MCF 10A (cell line): ENCODE measurements around the gene ANKIB1. TPM values are rescaled to one million over a fixed set of nuclear protein-coding genes. Genes with fewer than 3 reads are reported as not detected.
"Not testable (repeated sequence)": the region's sequence is repeated elsewhere in the genome, so short reads cannot be mapped to it uniquely, and the experiment has no call there.

ENCODE experiments used
- BruUV-seq: library from RNA; stranded (reverse); fragments of 400-500 nt; replicated peaks from 2 replicates; lab custom pipeline; 2021; lab: Mats Ljungman, UMichigan
- CTCF ChIA-PET: fragments of 300-600 bp; sonication (Branson Sonifier 250); formaldehyde crosslinking; extraction: SDS; loops from one replicate; lab custom pipeline; 2021; ENCODE audit warnings: antibody characterized with exemption, inconsistent platforms; lab: Yijun Ruan, JAX
- POLR2A ChIA-PET: fragments of 300-600, 350-650 bp; sonication (Branson Sonifier 250); formaldehyde crosslinking; extraction: SDS; loops from one replicate; lab custom pipeline; 2020; ENCODE audit warnings: antibody characterized with exemption, inconsistent platforms; lab: Yijun Ruan, JAX
- DNase-seq: peaks from one replicate; pipeline ENCODE4 v3.0.0-alpha.2; 2018; ENCODE audit not compliant: unreplicated experiment
- H3K27ac Mint-ChIP-seq: one replicate; pipeline ENCODE4 v1.8.0; 2022; ENCODE audit warnings: mild to moderate bottlenecking, low read depth, mixed read lengths; ENCODE audit not compliant: unreplicated experiment
- H3K27me3 Mint-ChIP-seq: one replicate; pipeline ENCODE4 v1.8.0; 2022; ENCODE audit warnings: mixed read lengths; ENCODE audit not compliant: insufficient read depth, unreplicated experiment
- H3K36me3 Mint-ChIP-seq: one replicate; pipeline ENCODE4 v1.8.0; 2022; ENCODE audit warnings: mild to moderate bottlenecking, moderate library complexity, mixed read lengths; ENCODE audit not compliant: insufficient read depth, unreplicated experiment
- H3K4me1 Mint-ChIP-seq: one replicate; pipeline ENCODE4 v1.8.0; 2022; ENCODE audit warnings: mixed read lengths; ENCODE audit not compliant: insufficient read depth, unreplicated experiment
- H3K4me3 Mint-ChIP-seq: one replicate; pipeline ENCODE4 v1.8.0; 2022; ENCODE audit warnings: mild to moderate bottlenecking, moderate library complexity, mixed read lengths; ENCODE audit not compliant: unreplicated experiment
- H3K9me3 Mint-ChIP-seq: one replicate; pipeline ENCODE4 v1.8.0; 2022; ENCODE audit warnings: mixed read lengths; ENCODE audit not compliant: unreplicated experiment
- CTCF ChIP-seq: fragments of 200-600 bp; IDR thresholded peaks from one replicate; pipeline ENCODE4 v1.8.0; 2022; ENCODE audit warnings: antibody characterized with exemption, mild to moderate bottlenecking; ENCODE audit not compliant: unreplicated experiment
- intact Hi-C: fragments of 100-400 bp; cut with micrococcal nuclease; formaldehyde crosslinking; loops from 2 replicates; pipeline ENCODE4 v1.14.1; 2022
- total RNA-seq: library from RNA; stranded (reverse); gene quantifications from 2 replicates; pipeline ENCODE4 v1.2.3, GENCODE V29; 2022

The ANKIB1 gene
- total RNA-seq, 1 experiment from 2014 or later, result 33.0 TPM

- Mint-ChIP-seq H3K9me3 (no peaks in the 10 kb centered on the region), H3K27me3 (no peaks in the 10 kb centered on the region), H3K4me1 (no peaks in the 10 kb centered on the region), H3K27ac (no peak overlapping the region), H3K4me3 (no peak overlapping the region), H3K36me3 (peaks cover 31% of the 10 kb centered on the region)
- no TSS peak for BruUV-seq
- ChIA-PET CTCF (interaction anchor here (0.7 to 1.2 kb wide), 2 partner anchors 11 to 421 kb away, joined by 3 to 4 read pairs; no protein-coding TSS in a partner anchor), POLR2A (no interaction called here)
- TF ChIP-seq CTCF, result no peak
- no peak for DNase-seq
- intact Hi-C loops, result no loop called here
Observed at GRCh38 chr7:92356406-92356805, 110.6 kb downstream of the ANKIB1 start.

- no peak for DNase-seq
- peaks cover 31% of the 10 kb centered on the region for H3K36me3 Mint-ChIP-seq
- H3K27ac Mint-ChIP-seq, result no peak overlapping the region
- no peaks in the 10 kb centered on the region for H3K4me1 Mint-ChIP-seq
- H3K27me3 Mint-ChIP-seq, result no peaks in the 10 kb centered on the region
- no TSS peak for BruUV-seq
- POLR2A ChIA-PET, result no interaction called here
- no peak for TF ChIP-seq CTCF
- H3K9me3 Mint-ChIP-seq, result no peaks in the 10 kb centered on the region
- CTCF ChIA-PET, result interaction anchor here (1.2 kb wide), 1 partner anchor 12 kb away, joined by 4 read pairs; no protein-coding TSS in a partner anchor
- no peak overlapping the region for H3K4me3 Mint-ChIP-seq
- intact Hi-C loops, result no loop called here
Observed at GRCh38 chr7:92357260-92357659, 111.5 kb downstream of the ANKIB1 start.

- POLR2A ChIA-PET, result interaction anchor here (0.6 kb wide), 2 partner anchors 20 to 1248 kb away, joined by 3 read pairs; no protein-coding TSS in a partner anchor
- H3K9me3 Mint-ChIP-seq, H3K4me3 Mint-ChIP-seq, H3K4me1 Mint-ChIP-seq, H3K27me3 Mint-ChIP-seq, CTCF ChIA-PET, BruUV-seq, intact Hi-C loops, DNase-seq: not testable (repeated sequence)
- H3K27ac Mint-ChIP-seq, result peak overlapping the region; percentile 76
- H3K36me3 Mint-ChIP-seq, result peaks cover 28% of the 10 kb centered on the region
Observed at GRCh38 chr7:92359179-92359578, 113.4 kb downstream of the ANKIB1 start.

- DNase-seq, result no peak
- no peak overlapping the region for H3K27ac Mint-ChIP-seq
- POLR2A ChIA-PET, result interaction anchor here (0.6 to 0.7 kb wide), 2 partner anchors 315 to 1249 kb away, joined by 3 read pairs; no protein-coding TSS in a partner anchor
- peaks cover 24% of the 10 kb centered on the region for H3K36me3 Mint-ChIP-seq
- no peak for TF ChIP-seq CTCF
- H3K4me1 Mint-ChIP-seq, result no peaks in the 10 kb centered on the region
- CTCF ChIA-PET, result no interaction called here
- H3K27me3 Mint-ChIP-seq, result no peaks in the 10 kb centered on the region
- intact Hi-C loops, result no loop called here
- no peaks in the 10 kb centered on the region for H3K9me3 Mint-ChIP-seq
- BruUV-seq, result no TSS peak
- no peak overlapping the region for H3K4me3 Mint-ChIP-seq
Observed at GRCh38 chr7:92359801-92360200, 114.0 kb downstream of the ANKIB1 start.
